Measurements from ENCODE around the gene SRGAP1.

SRGAP1 gene

GRCh38 chr12:63849641-63850040 lies 5.1 kb downstream of the SRGAP1 start:
- Histone ChIP-seq H3K4me1 (ENCODE audit: control insufficient read depth, insufficient read depth, low read length) (0 out of 2 replicates have a peak, but pooled peaks cover 4% of the 10 kb centered on the region), H3K27ac (ENCODE audit: extremely low read depth, low read depth, low read length) (no peak overlapping the region), H3K4me3 (ENCODE audit: low read depth, low read length) (no peak overlapping the region), H3K36me3 (ENCODE audit: control insufficient read depth in 2 of 2, insufficient read depth in 1 of 2, low read length in 2 of 2) (no peaks in the 10 kb centered on the region), H3K9me3 (ENCODE audit: control insufficient read depth, insufficient read depth, low read depth, low read length) (no peaks in the 10 kb centered on the region)
- CTCF ChIA-PET: interaction anchor here (1.1 kb wide), 1 partner anchor 10 kb away, joined by 3 read pairs; no protein-coding TSS in a partner anchor
- TF ChIP-seq ZNF621 (tag by site-specific recombination; IDR thresholded peaks at IDR 0.05) (no peak), ZNF433 (tag by site-specific recombination; IDR thresholded peaks at IDR 0.05; ENCODE audit: low read depth) (no peak), HOXD13 (CRISPR knock-in tag; IDR thresholded peaks at IDR 0.05; ENCODE audit: borderline replicate concordance) (no peak), IKZF3 (tag by site-specific recombination; IDR thresholded peaks at IDR 0.05) (no peak), ZNF350 (tag by site-specific recombination; IDR thresholded peaks at IDR 0.05) (no peak), GFI1B (tag by site-specific recombination; IDR thresholded peaks at IDR 0.05) (no peak), TCF7L2 (IDR thresholded peaks at IDR 0.05; ENCODE audit: borderline replicate concordance, low read depth, low read length) (no peak), ZSCAN4 (tag by site-specific recombination; IDR thresholded peaks at IDR 0.05) (no peak), ZNF19 (tag by site-specific recombination; IDR thresholded peaks at IDR 0.05; ENCODE audit: low read depth) (no peak)
- TF ChIP-seq, protein P1, sequence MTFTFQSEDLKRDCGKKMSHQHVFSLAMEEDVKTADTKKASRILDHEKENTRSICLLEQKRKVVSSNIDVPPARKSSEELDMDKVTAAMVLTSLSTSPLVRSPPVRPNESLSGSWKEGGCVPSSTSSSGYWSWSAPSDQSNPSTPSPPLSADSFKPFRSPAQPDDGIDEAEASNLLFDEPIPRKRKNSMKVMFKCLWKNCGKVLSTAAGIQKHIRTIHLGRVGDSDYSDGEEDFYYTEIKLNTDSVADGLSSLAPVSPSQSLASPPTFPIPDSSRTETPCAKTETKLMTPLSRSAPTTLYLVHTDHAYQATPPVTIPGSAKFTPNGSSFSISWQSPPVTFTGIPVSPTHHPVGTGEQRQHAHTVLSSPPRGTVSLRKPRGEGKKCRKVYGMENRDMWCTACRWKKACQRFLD (tag by site-specific recombination; IDR thresholded peaks at IDR 0.05): no peak
- POLR2A ChIA-PET: no interaction called here

GRCh38 chr12:63853978-63854377 lies 9.5 kb downstream of the SRGAP1 start:
- no peak overlapping the region for H3K27ac ChIP-seq (ENCODE audit: extremely low read depth, low read depth, low read length)
- H3K9me3 ChIP-seq (ENCODE audit: control insufficient read depth, insufficient read depth, low read depth, low read length): no peaks in the 10 kb centered on the region
- H3K4me1 ChIP-seq (ENCODE audit: control insufficient read depth, insufficient read depth, low read length): no peaks in the 10 kb centered on the region
- ChIA-PET POLR2A (no interaction called here), CTCF (interaction anchor here (0.7 to 1.1 kb wide), 2 partner anchors 9 to 129 kb away, joined by 3 to 4 read pairs; no protein-coding TSS in a partner anchor)
- H3K4me3 ChIP-seq (ENCODE audit: low read depth, low read length): no peak overlapping the region
- TF ChIP-seq MZF1 (tag by site-specific recombination; IDR thresholded peaks at IDR 0.05; ENCODE audit: borderline replicate concordance) (no peak), KLF8 (tag by site-specific recombination; IDR thresholded peaks at IDR 0.05) (no peak), ZNF843 (tag by site-specific recombination; IDR thresholded peaks at IDR 0.05) (no peak), ZBTB11 (tag by site-specific recombination; conservative IDR thresholded peaks at IDR 0.05; ENCODE audit: low read depth) (no peak), PRDM1 (tag by site-specific recombination; IDR thresholded peaks at IDR 0.05) (no peak)
- TF ChIP-seq, protein P2, sequence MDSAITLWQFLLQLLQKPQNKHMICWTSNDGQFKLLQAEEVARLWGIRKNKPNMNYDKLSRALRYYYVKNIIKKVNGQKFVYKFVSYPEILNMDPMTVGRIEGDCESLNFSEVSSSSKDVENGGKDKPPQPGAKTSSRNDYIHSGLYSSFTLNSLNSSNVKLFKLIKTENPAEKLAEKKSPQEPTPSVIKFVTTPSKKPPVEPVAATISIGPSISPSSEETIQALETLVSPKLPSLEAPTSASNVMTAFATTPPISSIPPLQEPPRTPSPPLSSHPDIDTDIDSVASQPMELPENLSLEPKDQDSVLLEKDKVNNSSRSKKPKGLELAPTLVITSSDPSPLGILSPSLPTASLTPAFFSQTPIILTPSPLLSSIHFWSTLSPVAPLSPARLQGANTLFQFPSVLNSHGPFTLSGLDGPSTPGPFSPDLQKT (IDR thresholded peaks at IDR 0.05; ENCODE audit: borderline replicate concordance, low read depth, low read length): no peak
- no peaks in the 10 kb centered on the region; a peak in 1 of 3 replicates for H3K36me3 ChIP-seq (ENCODE audit: control insufficient read depth in 2 of 2, insufficient read depth in 1 of 2, low read length in 2 of 2)
